HG02943 (cell line): ENCODE results near the gene GMPR.
"Not testable (repeated sequence)": the region's sequence is repeated elsewhere in the genome, so short reads cannot be mapped to it uniquely, and the experiment has no call there.

Experiments
- ATAC-seq: cut with Tn5 transposase; IDR thresholded peaks from one replicate; pipeline ENCODE4 v1.9.1; 2021; ENCODE audit warnings: mild to moderate bottlenecking, low read depth, moderate library complexity; ENCODE audit not compliant: unreplicated experiment

GMPR gene

DNA sequence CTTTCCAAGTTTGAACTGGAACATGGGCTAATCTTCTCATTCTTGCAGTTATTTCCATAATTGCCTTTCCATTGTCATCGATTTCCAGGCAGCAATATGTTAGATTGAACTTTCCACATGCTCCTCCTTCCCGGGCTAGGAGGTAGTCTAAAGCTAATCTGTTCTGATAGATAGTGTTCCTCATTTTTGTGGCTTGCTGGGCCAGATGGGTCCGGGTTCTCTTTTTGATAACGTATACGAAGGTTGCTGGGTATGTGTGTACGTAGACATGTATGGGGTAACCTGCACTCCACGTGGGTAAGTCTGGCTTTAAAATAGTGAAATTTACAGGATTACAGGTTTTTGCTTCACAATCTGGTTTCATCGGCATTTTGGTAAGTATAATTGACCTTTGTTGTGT, 14.0 kb upstream of the GMPR start:
- no peak for ATAC-seq

DNA sequence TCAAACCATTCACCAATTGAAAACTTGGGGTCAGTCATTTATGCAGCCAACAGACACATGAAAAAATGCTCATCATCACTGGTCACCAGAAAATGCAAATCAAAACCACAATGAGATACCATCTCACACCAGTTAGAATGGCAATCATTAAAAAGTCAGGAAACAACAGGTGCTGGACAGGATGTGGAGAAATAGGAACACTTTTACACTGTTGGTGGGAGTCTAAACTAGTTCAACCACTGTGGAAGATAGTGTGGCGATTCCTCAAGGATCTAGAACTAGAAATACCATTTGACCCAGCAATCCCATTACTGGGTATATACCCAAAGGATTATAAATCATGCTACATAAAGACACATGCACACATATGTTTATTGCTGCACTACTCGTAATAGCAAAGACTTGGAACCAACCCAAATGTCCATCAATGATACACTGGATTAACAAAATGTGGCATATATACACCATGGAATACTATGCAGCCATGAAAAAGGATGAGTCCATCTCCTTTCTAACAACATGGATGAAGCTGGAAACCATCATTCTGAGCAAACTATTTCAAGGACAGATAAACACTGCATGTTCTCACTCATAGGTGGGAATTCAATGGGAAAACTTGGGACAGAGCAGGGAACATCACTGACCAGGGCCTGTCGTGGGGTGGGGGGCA, 13.2 kb upstream of the GMPR start:
- not testable (repeated sequence) for ATAC-seq

DNA sequence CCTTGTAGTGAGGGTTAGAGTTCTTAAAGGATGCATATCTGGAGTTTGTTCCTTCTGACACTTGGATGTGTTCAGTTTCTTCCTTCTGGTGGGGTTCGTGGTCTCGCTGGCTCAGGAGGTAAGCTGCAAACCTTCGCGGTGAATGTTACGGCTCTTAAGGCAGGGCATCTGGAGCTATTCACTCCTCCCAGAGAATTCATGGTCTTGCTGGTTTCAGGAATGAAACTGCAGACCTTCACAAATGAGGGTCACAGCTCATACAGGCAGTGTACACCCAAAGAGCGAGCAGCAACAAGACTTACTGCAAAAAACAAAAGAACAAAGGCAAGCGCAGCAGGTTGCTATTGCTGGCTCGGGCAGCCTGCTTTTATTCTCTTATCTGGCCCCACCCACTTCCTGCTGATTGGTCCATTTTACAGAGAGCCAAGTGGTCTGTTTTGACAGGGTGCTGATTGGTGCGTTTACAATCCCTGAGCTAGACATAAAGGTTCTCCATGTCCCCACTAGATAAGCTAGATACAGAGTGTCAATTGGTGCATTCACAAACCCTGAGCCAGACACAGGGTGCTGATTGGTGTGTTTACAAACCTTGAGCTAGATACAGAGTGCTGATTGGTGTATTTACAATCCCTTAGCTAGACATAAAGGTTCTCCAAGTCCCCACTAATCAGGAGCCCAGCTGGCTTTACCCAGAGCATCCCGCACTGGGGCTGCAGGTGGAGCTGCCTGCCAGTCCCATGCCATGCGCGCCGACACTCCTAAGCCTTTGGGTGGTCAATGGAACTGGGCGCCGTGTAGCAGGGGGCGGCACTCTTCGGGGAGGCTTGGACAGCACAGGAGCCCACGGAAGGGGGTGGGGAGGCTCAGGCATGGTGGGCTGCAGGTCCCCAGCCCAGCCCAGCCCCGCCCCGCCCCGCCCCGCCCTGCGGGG, 12.0 kb upstream of the GMPR start:
- not testable (repeated sequence) for ATAC-seq

DNA sequence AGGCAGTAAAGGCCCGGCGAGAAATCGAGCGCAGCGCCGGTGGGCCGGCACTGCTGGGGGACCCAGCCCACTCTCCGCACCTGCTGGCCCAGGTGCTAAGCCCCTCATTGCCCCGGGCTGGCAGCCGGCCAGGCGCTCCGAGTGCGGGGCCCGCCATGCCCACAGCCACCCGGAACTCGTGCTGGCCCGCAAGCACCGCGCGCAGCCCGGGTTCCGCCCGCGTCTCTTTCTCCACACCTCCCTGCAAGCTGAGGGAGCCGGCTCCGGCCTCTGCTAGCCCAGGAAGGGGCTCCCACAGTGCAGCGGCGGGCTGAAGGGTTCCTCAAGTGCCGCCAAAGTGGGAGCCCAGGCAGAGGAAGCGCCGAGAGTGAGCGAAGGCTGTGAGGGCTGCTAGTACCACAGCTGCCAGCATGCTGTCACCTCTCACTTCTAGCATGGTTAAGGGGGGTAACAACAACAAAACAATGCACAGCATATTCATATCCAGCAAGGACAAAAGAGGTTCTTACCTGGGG, 11.3 kb upstream of the GMPR start:
- ATAC-seq, result no peak

DNA sequence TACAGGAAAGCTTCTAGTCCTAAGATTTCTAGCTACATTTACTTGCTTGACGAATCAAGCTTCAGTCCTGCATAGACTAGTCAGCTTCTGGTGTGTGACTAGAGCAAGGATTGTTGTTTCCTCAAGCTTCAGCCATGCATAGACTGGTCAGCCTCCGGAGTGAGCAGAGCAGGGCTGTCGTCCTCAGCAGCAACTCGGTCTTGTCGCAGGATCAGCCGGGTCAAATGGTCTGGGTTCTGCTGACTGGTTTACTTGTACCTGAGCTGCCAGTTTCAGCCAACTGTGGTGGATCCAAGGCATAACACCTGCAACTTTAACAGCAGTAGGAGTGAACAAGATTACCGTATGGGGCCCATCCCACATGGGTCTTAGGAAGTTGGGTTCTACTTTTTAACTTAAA, 10.8 kb upstream of the GMPR start:
- no peak for ATAC-seq

DNA sequence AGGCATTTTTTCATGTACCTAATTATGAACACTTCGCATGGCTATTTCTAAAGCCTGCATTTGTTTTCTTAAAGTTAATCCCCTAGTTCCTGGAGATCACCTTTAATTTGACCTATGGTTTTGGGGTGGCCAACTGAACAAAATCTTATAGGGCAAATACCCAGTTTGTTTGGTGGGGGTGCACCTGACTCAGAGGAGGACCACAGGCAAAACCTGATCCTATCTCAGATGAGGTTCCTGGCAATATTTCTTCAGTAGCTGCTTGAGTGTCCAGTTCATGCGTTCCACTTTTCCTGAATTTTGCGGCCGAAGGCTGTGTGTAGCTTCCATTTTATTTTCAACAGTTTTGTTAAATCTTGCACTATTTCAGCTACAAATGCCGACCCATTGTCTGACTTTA, 10.3 kb upstream of the GMPR start:
- ATAC-seq, result no peak

DNA sequence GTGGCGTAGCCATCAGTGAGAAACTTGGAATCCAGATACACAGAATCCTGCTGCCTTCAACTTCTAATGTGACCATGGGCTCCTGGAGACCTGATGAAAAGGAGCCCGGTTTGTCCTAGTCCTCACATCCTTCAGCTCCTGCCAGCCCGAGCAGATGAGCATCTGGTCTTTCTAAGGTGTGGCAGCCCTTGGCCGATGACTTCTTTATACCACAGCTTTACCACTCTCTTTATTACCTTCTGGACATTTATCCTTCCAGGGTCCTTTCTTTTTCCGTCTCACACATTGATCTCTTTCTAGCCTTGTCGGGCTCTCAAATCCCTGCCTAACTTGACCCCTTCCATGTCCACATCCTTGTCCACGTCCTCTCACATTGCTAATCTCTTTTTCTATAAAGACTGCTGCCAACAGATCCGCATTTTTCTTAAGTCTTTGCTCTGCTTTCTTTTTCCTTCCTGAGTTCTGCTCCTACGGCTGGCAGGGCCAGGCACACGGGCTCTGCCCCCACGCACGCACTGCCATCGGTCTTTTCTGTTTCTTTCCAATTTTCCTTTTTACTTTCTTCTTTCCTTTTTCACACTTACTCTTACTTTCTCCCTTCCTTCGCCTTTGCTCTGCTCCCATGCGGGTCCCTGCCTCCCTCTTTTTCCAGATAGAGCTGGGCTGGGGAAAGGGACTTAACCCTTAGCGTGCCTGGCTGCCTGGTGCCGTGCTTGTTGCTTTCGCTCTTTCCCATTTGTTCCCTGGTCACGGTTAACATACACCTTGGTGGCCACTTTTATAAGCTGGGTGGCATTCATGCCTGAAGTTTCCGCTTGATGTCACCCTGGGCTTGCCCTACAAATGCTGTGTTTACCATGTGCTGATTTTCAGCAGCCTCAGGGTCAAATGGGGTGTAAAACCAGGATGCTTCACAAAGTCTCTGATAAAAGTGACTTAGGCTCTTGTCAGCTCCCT, 9.4 kb upstream of the GMPR start:
- ATAC-seq, result no peak

DNA sequence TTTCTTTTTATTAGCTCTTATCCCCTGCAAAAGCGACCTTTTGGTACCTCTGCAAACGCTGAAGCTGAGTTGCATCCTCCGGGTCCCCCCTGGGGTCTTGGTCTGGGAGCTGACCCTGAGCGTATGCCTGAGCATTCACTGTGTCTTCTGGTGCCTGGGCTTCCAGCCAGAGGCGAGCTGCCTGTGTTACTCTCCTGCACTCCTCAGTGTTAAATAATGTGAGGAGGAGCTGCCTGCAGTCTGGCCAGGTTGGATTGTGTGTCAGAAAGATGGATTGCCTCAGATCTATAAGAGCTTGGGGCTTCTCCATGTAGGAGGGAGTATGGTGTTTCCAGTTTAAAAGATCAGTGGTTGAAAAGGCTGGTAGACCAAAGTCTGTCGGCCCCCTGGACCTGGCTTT, 8.7 kb upstream of the GMPR start:
- ATAC-seq, result no peak

DNA sequence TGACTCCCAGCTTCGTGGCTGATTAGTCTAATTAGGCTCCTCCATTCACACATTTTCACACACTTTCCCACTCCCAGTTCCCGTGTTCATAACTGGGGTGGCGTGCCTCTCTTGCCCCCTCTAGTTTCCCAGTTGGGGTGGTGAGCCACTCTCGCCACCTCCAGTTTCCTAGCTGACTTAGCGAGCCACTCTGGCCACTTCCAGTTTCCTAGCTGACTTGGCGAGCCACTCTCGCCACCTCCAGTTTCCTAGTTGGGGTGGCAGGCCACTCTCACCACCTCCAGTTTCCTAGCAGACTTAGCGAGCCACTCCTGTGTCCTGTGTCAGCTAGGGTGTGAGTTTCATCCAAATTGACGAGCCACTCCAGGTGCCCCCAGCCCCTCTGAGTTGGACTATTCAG, 7.4 kb upstream of the GMPR start:
- ATAC-seq, result no peak

DNA sequence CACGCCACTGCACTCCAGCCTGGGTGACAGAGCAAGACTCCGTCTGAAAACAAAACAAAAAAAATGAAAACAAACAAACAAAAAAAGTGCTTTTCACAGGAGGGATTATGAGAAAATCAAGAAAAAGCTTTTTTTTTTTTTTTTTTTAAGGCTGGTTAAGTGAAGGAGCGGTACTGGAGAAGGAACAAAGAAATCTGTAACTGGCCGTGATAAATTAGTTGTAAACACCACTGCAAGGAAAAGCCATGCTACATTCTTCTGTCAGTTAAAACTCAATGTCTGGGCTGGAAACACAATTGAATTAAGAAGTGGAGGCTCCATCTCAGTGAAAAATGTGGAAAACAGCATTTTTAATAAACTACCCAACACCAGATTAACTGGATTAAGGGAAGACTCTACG, 6.3 kb upstream of the GMPR start:
- ATAC-seq, result no peak

DNA sequence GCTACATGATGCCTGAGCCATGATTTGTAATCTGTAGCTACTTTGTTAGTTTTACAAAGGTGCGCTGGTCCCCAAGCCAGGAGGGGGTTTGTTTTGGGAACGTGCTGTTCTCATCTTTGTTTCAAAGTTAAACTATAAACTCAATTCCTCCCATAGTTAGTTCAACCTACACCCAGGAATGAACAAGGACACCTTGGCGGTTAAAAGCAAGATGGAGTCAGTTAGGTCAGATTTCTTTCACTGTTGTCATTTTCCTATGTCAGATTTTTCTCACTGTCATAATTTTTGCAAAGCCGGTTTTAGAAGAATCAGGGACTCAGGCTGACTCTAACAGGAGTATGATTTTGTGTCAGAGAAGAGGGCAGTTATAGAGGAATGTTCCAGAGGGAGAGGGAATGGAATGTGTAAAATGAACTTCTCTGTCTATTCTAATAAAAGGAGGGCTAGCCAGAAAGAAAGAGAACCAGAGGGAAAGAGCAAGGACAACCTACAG, 2.3 kb upstream of the GMPR start:
- no peak for ATAC-seq

DNA sequence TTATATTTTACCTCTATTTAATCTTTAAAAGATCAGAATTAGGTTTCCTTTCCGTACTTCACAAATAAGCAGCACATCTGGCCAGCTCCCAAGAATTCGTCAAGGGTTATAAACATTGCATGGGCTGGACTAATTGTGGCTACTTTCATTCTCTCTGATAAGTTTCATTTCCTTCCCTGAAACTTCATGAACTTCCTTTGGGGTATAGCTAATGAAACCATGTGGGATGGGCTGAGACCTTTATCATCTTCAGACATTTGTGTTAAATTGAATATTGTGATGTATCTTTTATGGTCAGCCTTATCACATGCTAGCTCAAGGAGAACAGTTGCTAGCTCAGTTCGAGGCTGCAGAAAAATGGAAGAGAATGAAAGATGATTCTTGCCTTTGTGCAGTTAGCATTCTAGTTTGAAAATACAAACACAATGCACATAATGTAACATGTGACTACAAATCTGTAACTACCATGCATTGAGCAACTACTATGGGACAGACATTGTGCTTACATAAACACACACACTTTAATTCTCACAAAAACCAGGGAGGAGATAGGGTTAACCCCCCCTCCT, 1.7 kb upstream of the GMPR start:
- ATAC-seq, result no peak

DNA sequence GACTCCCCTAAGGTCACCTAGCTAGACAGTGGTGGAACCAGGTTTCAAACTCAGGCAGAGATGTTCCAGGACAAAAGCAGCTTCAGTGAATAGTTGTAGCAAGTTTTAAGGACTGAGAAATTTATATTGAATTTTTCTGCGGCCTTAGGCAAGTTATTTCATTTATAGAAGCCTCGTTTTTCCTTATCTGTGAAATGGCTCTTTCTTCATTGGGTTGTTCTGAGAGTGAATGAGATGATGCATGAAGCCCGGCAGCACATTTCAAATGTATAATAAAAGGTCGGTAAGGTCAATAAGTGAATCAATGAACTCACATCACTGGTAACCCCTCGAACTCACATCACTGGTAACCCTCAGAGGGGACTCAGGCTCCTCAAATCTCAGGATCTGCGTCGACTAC, 1.1 kb upstream of the GMPR start:
- no peak for ATAC-seq

DNA sequence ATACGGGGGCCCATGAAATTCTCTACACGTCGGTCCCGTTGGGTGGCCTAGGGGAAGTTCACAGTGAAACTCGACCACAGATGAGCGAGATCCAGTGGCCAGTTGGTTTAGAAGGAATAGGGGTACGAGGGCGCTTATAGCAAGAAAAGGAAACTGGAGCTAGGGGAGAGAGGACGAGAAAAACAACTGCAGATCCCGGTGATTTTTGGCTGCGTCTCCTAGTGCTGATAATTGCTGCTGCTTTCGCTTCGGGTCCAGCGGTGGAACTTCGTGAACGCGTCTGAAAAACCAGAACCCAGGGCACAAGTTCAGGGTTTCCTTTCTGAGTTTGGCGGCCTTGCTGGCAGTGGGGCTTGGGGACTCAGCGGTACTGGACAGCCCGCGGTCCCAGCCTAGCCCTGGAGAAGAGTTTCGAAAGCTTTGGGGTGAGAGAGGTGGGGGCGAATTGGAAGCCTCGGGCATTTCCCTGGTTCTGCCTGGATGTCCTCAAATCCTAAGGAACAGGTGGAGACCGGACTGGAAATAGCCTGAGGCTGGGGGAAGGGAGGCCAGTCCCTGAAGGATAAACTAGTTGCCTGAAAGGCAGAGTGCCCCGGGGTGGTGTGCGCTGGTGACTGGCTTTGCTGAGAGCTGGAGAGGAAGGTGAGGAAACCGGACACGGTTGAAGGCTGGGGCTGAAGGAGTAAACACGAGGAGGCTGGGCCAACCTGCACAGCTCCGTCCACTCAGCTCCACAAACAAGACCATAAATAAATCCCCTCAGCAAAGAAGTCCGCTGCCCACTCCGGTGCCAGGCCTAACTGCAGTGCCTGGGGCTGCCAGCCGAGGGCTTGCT, 793 bp downstream of the GMPR start:
- no peak for ATAC-seq

DNA sequence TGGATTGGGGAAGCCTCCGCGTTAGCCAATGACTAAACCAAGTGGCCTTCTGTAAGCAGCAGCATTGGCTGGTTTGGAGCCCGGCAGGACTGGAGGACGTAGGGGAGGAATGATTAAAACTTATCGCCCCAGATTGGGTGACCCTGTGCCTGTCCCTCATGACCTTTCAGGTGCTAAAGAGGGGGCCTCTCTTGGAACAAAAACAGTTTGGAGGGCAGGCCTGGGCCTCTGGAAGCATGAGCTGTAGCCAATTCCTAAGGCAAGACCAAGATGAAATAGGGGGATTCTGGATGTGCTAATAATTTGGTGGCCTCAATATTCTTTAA, 1.4 kb downstream of the GMPR start:
- ATAC-seq, result no peak

DNA sequence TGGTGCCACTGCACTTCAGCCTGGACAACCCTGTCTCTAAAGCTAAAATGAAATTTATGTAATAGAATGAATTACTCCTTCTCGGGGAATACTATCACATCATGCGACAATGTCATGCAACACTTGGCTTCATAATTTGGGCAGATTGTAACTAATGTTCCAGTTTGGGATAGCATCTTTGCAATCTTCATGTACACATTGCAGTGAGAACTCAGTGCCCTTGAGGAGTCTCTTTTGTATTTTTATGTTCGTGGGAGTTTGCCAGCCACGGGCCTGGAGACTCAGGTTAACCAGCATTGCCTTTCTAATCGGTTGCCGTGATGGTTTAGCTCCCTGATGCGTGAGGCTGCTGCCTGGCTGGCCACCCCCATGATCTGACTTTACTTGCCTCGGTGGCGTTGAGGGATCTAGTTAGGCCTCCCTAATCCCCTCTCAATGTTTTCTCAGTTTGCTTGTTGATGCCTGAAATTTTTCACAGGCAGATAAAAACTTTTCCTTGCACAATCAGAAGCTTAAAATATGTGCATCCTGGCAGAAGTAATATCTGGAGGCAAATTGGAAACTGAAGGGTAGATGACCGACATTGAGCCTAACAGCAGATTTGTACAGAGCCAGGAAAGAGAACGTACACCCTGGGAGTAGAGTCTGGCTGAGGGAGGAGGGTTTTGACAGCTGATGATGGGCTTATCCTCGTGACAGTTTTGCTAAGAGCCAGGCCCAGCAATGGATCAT, 2.4 kb downstream of the GMPR start:
- no peak for ATAC-seq

DNA sequence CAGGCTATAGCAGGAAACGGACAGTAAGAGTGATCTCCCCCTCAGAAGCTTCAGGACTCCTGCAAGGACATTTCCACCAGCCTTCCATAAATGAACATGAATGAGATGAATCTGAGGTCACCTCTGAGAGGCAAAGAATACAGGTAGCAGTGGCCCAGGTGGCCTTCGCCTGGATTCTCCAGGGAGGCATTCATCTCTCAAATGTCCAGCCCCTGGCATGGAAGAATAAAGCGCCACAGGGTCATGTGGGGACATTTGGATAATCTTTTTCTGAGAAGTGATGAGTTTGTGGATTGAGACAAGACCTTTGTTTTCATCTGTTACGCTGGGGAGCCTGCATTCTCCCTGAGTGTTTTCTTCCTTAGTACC, 2.9 kb downstream of the GMPR start:
- no peak for ATAC-seq

DNA sequence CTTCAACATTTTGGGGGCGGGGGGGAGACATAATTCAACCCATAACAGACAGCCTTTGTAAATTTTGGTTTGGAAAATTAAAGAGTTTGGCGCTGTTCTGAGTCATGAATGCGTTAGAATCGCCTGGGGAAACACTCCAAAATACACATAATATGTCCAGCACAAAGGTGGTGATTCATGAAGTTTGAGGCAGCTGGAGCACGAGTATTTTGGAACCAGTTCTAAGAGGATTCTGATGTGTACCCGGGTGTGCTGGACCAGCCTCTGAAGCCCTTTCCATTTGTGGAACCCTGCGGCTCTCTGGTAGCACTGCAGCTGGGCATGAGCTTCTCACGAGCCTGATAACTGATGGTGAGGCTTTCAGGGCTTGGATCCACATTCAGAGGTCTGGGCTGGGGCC, 4.7 kb downstream of the GMPR start:
- ATAC-seq, result no peak

DNA sequence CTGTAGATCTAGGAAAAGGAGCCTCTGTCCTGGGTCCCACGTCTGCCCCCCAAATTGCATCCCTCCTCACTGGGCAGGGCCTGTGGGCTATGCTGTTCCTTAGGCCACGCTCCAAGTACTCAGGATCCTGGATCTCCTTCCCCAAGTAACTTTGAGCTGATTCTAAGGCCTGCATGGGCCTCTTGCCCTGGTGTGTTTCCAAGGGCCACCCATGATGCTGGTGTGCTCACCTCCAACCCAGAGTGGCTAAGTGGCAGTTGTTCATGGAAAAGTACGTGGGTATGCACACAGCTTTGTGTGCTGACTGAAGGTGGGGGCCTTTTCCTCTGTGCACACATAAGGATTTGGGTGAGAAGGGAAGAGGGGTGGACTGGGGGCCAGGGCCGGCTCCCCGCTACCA, 5.3 kb downstream of the GMPR start:
- ATAC-seq, result no peak
